AG04449 (cell line): Measurements from ENCODE around the gene REPS2.

Source experiments
- CTCF ChIA-PET: fragments of 350-600 bp; formaldehyde crosslinking; extraction: SDS; loops from one replicate; lab custom pipeline; 2021; ENCODE audit warnings: antibody characterized with exemption; lab: Yijun Ruan, JAX
- POLR2A ChIA-PET: fragments of 400-600, 350-600 bp; formaldehyde crosslinking; extraction: SDS; loops from one replicate; lab custom pipeline; 2020; ENCODE audit warnings: antibody characterized with exemption, inconsistent platforms; lab: Yijun Ruan, JAX
- DNase-seq: peaks from one replicate; pipeline ENCODE4 v3.0.0-alpha.2; 2010; ENCODE audit warnings: low read depth, low spot score
- H3K4me3 ChIP-seq: 2 replicates; pipeline ENCODE4 v1.5.1; 2011; ENCODE audit warnings: low read depth, mild to moderate bottlenecking, control low read depth, low read length
- TF ChIP-seq, protein P1 (sequence below): IDR thresholded peaks from one replicate; pipeline ENCODE4 v1.5.1; 2011; ENCODE audit warnings: mild to moderate bottlenecking, moderate library complexity, low read length, control low read depth, inconsistent platforms; ENCODE audit not compliant: insufficient read depth; ENCODE audit errors: missing control alignments

The REPS2 gene

DNA sequence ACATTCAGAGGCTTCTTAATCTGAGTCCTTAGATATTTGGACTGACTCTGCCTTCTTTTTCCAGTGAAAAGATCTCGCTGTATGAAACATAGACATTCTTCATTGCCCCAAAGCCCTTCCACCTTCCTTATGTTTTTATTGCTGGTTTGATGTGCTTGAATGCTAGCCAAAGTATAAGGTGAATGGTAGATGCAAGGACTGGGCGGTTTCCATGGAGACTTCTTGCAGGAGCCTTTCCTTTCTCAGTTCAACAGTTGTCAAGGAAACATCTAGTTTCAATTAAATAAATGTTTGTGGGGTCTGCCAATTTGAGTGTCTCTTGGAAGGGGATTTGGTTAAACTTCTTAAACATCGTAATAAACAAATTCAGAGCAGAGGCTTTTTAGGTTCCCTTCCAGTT lies 46.0 kb downstream of the REPS2 start:
- no peak overlapping the region for H3K4me3 ChIP-seq
- no peak for DNase-seq
- CTCF ChIA-PET: no interaction called here
- POLR2A ChIA-PET: no interaction called here
- TF ChIP-seq, protein P1, sequence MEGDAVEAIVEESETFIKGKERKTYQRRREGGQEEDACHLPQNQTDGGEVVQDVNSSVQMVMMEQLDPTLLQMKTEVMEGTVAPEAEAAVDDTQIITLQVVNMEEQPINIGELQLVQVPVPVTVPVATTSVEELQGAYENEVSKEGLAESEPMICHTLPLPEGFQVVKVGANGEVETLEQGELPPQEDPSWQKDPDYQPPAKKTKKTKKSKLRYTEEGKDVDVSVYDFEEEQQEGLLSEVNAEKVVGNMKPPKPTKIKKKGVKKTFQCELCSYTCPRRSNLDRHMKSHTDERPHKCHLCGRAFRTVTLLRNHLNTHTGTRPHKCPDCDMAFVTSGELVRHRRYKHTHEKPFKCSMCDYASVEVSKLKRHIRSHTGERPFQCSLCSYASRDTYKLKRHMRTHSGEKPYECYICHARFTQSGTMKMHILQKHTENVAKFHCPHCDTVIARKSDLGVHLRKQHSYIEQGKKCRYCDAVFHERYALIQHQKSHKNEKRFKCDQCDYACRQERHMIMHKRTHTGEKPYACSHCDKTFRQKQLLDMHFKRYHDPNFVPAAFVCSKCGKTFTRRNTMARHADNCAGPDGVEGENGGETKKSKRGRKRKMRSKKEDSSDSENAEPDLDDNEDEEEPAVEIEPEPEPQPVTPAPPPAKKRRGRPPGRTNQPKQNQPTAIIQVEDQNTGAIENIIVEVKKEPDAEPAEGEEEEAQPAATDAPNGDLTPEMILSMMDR: no peak

DNA sequence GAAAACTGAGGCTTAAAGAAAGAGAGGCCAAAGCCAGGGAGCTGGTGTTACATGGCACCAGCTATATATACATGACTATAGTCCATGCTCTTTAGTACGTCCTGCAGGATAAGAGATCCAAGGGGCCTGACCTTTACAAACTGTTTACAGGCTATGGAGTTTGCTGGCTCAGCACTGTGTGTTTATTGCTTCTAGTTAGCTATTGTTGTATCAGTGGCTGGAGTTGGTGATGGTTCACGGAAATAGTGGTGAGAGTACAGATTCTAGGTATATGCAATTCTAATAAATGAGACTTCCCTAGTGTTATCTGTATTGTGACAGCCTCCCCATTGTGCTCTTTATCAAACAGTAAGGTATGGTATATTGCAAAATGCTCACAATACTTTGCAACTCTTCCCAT lies 46.5 kb downstream of the REPS2 start:
- no peak for DNase-seq
- no peak overlapping the region for H3K4me3 ChIP-seq
- ChIA-PET CTCF (no interaction called here), POLR2A (no interaction called here)
- TF ChIP-seq, protein P1: no peak

GRCh38 chrX:16993791-16994318 lies 47.4 kb downstream of the REPS2 start:
- ChIA-PET POLR2A (no interaction called here), CTCF (interaction anchor here (1.4 kb wide), 1 partner anchor 9 kb away, joined by 4 read pairs; no protein-coding TSS in a partner anchor)
- TF ChIP-seq, protein P1: no peak
- DNase-seq: no peak
- H3K4me3 ChIP-seq: no peak overlapping the region

DNA sequence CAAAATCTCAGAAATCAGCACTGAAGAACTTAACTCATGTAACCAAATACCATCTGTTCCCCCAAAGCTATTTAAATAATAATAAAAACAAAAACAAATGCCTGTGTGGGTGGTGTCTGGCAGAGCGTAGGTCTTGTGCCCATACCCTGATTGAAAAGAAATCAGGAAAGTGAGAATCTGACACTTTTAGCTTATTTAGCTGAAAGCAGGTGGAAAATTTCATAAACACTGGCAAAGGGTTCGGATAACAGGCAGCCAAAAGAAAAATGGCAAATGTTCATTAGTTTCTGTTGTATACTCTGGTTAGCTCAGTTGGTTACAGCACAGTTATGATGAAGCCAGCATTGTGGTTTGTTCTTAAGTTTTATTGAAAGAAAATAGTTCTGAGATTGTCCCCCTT lies 48.3 kb downstream of the REPS2 start:
- POLR2A ChIA-PET: no interaction called here
- TF ChIP-seq, protein P1: no peak
- H3K4me3 ChIP-seq: no peak overlapping the region
- CTCF ChIA-PET: interaction anchor here (1.4 kb wide), 1 partner anchor 10 kb away, joined by 4 read pairs; no protein-coding TSS in a partner anchor
- DNase-seq: no peak

DNA sequence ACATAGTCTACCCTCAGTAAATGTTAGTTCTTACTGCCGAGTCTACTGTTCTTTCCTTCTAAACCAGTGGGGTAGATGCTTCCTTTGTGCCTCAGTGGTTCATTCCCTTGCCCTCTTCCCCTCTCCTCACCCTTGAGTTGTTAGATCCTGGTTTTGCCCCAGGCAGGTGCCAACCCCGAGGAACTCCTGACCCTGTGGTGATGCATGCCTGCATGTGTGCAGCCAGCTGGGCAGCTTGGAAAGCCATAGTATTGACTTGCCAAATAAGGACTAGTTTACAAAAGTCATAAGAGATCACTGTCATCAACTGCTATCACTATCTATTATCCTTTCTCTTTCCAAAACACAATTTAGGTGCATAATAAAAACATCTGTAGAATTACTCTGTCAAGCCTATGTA lies 50.9 kb downstream of the REPS2 start:
- CTCF ChIA-PET: no interaction called here
- no peak for DNase-seq
- POLR2A ChIA-PET: no interaction called here
- H3K4me3 ChIP-seq: no peak overlapping the region
- TF ChIP-seq, protein P1: no peak

- ChIA-PET CTCF (interaction anchor here (1.8 kb wide), 1 partner anchor 47 kb away, joined by 4 read pairs; no protein-coding TSS in a partner anchor), POLR2A (no interaction called here)
- TF ChIP-seq, protein P1: no peak
Observed at GRCh38 chrX:16999275-16999674, 52.8 kb downstream of the REPS2 start.

More at GRCh38 chrX:16999275-16999674, 52.8 kb downstream of the REPS2 start:
- no peak for DNase-seq
- H3K4me3 ChIP-seq: no peak overlapping the region
